Measurements from ENCODE around the gene HDAC9.
A peak's percentile ranks its signal among the peaks of the same experiment; 100 is the strongest.

The HDAC9 gene

DNA sequence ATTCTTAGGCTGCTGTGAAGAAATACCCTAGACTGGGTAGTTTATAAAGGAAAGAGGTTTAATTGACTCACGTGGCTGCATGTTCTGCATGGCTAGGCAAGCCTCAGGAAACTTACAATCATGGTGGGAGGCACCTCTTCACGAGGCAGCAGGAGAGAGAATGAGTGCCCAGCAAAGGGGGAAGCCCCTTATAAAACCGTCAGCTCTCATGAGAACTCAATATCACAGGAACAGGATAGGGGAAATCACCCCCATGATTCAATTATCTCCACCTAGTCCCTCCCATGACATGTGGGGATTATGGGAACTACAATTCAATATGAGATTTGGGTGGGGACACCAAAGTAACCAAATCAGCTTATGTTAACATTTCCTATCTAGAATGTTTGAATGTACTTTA, 362.7 kb downstream of the HDAC9 start:
- DNase-seq: no peak

DNA sequence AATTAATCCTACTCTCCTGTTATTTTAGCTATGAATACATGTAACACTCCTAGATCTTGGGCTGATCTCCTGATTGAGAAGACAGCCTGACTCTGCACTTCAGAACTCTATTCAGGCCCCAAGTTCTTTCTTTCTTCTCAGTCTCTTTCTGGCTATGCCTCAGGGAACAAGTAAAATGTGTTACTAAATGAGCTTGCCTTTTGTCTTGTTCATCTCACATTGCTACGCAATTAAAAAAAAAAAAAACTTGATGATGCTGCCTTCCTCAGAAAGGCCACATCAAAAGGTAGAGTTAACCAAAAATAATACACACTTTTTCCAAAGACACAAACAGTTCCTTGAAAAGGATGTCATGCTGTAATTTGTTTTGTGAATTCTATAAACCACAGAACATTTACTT, 363.8 kb downstream of the HDAC9 start:
- no peak for DNase-seq

DNA sequence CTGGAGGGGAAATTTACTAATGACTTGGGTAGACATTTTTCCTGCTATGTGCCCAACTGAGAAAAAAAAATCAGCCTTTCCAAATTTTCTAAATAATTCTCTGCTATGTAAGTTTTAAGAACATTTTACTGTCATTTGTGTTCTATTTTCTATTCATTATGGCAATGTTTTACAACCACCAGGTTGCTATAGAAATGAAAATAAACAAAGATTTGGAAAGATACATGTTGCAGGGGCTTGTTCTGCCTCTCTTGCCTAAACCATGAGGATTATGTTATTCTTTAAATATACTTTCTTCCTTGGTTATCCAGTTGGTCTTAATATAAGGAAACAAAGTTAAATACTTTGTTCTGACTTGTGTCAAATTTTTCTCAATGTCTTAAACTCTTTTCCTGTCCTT, 364.7 kb downstream of the HDAC9 start:
- DNase-seq: no peak

DNA sequence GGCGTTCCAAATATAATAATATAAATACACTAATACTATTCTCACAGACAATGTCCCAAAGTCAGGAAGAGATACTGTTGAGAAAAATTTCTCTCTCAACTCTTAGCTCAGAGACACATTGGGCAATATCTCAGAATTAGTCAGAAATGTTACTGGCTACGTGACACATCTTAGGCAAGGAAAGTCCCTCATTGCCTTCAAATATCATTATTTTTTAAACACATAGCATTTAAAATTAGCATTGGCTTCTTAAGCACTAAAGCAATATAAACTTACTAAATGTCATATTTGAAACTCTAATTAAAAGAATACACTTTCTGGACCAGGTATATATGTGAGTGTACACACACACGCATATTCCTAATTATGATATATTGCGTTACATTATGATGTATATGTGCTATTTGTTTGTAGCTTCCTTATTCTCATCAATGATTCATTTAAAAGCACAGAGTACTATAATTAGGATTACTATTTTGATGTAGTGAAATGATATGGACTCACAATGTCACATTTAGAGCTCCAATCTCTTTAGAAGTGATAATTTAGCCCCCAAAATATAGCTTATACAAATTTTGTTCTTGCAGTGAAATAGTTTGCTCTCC, 366.1 kb downstream of the HDAC9 start:
- no peak for DNase-seq

DNA sequence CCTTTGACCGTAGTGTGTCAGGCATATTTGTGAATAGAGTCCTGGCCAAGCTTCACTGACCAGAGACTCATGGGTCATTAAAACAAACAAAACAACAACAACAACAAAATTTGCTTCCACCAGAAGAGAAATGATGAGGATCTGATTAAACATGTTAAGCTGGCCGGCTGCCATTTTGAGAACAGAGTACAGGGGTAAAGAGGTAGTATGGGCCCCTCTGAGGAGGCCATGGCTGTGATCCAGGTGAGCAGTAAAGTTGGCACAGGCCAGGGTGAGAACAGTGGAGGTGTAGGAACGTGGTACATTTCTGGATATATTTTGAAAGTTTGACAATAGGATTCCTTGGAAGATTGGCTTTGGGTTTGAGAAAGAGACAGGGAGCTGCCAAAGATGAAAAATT, 369.4 kb downstream of the HDAC9 start:
- no peak for DNase-seq

DNA sequence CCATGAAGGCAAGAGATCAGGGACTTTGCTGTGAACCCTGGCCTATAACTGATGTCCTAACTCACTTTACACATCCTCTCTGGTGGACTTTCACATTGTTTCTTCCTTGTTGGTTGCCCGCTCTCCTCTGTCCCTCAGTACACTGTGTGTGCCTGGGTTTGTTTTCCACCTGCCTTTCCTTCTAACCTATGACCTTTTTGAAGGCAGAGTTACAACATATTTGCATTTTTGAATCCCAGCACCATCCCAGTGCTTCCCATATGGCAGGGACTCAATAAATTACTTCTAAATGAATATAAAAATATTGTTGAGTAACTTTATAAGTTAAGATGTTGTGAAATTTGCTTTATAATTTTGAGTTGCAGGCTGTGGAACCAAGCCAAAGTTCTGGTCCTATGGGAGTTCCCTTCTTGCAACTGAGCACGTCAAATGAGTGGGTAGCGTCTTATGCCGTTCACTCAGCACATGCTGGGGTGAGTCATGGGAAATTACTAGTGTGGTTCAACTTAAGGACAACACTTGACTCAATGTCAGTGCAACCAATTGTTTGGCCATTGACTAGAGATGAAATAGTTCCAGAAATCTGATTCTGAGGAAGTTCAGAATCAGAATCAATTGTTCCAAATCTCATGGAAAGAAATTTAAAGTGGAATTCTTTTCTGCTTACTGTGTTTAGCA, 370.9 kb downstream of the HDAC9 start:
- DNase-seq: peak; percentile 74

DNA sequence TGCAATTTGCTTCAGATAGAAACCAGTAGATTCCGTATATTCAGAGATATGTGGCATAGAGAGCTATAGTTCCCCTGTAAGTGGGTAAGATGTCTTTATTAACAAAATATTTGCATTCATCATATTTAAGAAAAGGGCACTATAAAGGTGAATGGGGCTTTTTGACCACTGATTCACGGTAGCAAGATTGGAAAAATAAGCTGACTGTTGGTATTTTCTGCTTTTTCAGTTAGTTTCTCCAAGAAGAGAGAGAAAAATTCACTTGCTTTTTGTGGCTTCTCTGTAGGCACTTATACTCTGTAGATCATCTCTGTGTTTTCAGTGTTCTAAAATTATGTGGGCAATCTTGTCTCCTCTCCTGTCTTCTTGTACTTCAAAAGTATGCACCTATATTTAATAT, 376.8 kb downstream of the HDAC9 start:
- no peak for DNase-seq

DNA sequence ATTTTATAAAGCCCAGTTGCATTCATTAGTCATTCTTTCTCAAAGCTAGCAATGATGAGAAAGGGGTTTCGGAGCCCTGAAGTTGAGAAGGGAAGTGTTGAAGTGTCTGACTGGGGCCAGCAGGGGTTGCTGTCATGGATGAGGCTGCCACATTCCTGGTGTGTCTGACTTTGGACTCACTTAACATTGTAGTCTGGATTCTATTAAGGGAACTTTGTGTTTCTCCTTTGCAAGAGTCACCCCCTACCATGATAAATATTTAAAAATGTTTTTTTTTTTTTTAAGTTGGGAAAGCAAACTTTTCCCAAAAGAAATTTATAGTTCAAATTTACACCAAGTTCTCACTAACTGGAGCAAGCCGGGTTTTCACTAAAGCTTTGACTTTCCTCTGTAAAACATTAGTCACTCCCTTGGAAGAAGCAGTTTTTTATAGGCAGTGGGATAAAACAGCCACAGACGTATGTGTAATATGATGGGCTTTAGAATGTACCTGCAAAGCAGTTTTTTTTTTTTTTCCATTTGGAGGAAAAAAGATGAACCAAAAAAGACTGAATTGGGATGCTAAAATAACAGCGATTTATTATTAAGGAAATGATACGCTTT, 378.3 kb downstream of the HDAC9 start:
- DNase-seq: no peak

DNA sequence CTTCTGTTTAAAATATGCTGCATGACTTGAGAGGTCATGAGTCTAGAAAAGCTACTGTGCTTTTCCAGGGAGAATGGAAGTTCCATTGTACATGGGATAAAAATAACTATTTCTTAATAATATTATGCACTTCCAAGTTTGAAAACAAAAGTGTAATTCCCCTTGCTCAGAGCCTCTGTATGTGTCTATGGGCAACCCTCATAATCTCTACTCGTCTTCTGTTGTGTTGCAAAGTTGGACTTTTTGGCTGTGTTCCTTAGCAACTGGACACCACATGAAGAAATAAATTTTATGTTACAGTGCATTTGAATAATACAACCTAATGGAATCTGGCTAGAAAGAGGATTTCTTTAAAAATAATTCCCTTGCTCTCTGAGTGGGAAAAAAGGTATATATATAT, 379.3 kb downstream of the HDAC9 start:
- no peak for DNase-seq

DNA sequence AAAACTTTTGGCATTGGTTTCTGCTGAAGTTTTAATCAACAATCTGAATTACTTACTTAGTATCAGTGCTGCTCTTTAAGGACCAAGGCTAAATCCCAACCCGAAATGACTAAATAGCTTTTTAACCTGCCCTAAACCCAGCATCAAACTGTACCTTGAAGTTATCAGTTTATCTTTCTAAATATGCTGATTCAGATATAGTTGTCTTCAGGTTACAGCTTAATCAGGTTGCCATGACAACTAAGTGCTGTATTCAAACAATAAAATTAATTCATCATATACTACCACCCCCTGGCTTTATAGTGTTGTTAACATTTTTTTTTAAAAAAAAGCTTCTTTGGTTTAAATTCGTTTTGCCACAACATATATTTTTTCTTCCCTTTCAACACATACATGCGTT, 382.3 kb downstream of the HDAC9 start:
- DNase-seq: no peak

DNA sequence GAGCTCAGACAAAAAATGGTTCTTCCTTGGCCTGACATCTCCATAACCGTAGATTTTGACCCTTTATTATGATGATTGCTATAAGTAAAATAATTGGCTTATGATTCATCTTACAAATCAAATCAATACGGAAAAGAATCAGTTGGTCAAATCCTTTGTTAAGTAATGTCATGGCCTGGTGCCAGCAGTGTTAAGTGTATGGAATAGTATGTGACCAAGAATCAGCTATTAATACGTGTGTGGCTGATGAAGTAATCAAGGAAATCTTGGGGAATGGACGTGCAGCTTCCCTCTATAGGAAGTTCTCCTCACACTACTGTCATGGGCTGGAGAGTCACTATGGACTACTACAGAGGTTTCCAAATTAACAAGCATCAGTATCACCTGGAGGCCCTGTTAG, 391.3 kb downstream of the HDAC9 start:
- no peak for DNase-seq

DNA sequence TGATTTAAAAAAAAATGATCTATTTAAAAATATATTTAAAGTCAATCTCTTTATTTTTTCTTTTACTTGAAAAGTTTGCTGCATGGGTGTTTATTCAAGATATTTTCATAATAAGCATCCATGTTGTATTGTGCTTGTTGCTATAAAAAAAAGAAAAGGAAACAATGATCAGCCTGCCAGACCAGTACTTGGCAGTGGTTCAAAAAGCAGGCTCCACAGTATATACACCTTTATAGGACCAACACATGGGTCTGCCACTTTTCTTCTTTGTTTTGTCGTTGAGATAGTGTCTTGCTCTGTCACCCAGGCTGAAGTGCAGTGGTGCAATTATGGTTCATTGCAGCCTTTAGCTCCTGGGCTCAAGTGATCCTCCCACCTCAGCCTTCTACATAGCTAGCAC, 393.9 kb downstream of the HDAC9 start:
- DNase-seq: no peak

DNA sequence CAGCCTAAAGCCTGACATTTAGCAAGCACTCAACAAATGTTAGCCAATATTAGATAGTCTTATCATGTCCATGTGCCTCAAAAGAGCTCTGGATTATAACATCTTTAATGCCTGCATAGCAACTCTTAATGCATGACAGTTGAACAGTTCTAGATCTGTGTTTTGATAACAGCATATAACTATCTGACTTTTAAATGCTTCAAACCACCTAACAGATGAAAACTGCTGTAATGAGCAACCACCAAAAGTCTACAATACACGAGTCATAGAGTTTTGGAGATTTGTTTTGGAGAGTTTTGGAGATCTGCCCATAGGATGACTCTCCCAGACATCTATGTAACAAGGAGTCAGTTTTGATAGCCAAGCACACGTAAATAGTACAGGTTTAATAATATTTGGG, 394.6 kb downstream of the HDAC9 start:
- DNase-seq: no peak

DNA sequence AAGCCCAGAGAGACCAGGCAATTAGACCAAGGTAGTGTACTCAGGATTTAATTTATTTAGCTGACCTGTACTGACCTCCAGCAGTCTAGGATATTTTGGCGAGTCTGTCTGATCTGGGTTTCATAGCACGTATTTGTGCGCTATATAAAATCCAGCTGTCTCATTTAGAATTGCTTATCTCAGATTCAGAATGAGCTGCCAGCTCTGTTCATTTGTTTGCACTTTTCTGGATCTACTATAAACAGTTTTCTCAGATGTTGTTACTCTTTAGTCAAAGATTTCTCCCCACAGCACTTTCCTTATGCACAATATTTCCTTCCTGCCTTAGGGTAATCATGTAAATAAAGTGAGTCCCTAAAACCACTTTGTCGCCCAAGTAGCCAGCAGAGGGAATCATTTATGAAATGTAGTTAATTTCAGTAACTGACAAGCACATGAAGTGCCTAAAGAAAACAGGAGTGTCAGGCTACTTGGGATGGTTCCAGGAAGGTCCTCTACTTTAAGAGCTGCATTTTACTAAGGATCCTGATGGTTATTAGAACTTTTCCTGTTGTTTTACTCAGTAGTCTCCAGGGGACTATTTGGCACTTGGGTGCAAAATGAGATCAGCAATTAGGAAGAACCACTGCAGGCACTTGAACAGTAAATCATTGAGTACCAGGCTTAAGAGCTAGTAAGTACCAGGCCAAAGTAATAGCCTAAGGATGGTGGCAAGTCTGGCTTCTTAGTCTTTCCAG, 395.5 kb downstream of the HDAC9 start:
- DNase-seq: no peak

DNA sequence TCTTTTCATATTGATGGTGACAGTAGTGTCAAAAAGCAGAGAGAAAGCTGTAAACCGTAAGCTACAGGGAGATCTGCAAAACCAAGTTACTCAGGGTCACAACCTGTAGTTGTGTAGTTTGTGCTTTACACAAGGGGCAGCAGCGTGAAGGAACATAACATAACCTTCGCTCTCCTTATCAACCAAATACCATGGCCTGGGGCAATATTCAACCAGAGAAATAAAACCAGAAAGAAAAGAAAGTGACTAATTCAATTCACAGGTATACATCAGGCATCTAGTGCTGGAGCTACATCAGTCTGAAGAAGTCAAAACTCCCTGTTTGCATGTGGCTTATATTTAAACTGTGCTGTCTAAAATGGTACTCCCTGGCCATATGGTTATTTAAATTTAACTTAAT, 397.6 kb downstream of the HDAC9 start:
- no peak for DNase-seq

DNA sequence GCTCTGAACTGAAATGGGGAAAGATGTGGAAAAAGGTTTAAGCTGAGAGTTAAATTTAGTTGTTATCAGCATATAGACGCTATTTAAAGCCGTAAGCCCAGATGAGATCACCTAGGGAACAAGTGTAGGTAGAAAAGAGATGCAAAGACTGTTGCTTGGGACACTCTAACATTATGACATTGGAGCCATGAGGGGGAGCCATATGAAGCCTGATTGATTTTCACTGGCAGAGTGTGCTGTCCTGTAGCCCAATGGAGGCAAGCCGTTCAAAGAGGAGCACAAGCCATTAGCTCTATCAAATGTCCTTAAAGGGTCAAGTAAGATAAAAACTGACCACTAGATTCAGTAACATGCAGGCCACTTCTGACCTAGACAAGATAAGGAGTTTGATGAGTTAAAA, 398.6 kb downstream of the HDAC9 start:
- DNase-seq: no peak

DNA sequence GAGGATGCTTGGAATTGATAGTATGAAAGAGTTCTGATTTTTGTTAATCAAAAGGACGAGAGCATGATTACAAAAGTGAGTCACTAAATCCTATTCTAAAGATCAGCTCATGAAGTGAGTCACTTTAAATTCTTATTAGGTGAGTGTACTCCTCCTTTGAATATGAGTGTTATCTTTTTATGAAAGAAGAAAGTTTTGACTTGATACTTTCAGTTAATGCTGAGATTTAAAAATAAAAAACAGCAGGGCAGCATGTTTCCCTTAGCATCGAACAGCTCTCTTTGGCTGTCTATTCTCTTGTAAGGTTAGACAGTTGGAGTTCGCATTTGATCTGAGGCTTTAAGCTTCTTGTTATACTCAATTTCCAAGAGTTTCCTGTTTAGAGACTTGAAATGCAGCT, 399.9 kb downstream of the HDAC9 start:
- DNase-seq: peak; percentile 83

DNA sequence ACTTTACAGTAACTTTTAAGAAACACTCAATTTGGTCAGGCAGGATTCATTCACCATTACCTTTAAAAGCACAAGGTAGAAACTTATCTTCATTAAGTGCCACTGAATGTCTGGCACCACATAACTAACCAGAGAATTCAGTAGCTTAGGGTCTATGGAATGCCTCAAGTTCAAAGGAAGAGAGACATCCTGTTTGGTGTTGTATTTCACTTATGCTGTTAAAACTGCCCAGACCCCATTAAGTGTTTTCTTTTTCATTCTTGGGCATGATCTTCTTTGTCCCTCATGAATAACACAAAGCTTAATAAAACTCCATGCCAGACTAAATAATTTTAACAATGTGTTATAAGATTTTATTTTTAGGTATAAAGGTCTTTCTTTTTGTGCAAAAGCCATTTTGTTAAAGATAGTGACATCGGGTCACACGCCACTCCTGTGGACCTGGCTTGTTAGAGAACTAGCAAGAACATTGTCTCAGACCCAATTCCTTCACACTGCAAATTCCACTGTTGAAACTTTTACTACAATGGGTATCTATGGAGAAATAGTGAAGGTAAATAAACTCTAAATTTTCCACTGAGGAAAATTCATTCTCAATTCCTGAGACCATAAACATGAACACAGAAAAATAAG, 400.9 kb downstream of the HDAC9 start:
- peak; percentile 5 for DNase-seq

DNA sequence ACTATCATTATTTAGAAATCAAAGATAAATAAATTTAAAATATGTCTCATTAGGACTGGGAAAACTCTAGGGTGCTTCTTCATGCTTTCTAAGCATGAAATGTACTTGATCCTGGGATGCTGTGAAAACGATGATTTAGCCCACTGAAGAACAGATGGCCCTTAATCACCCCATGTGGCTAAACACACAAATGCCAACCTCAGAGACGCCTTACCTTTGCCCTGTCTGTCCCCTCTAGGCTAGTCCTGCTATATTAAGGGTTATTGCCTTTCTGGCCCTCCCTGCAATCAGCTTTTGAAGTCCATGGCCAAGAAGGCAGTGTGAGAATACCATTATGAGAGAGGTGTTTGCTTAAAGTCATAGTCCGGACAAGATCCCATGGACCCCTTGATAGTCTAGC, 404.7 kb downstream of the HDAC9 start:
- no peak for DNase-seq

DNA sequence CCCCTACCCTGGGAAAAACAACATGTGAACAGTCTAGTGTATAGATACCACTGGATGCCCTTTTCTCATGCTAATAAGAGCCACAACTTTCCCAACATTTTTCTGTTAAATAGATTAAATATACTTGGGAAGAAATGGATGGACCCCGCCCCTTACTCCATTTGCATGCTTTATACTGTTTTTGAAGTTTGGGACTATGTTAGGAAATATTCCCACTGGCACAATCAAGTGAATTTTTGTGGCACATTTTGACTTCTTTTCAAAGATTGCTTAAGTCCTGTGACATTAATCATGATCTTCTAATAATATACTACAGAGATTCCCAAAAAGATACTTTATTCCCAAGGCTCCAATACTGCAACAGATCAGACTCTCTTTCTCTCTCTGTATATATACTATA, 405.3 kb downstream of the HDAC9 start:
- no peak for DNase-seq

DNA sequence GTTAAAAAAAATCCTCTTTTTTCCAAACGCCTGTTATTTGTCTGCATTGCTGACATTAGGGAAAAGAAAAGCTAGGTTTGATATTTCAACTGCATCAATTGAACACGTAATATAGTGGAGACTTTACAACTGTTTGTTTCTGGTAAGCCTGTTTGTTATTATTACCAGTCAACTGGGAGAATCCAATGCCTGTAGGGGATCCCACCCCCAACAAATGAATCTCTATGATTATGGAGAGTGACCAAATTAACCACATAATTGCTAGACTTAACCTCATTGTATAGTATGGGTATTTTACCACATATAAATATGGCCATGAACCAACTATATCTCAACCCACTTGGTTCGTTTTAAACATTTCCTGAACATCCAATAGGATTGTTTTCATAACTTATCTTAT, 405.8 kb downstream of the HDAC9 start:
- DNase-seq: no peak

DNA sequence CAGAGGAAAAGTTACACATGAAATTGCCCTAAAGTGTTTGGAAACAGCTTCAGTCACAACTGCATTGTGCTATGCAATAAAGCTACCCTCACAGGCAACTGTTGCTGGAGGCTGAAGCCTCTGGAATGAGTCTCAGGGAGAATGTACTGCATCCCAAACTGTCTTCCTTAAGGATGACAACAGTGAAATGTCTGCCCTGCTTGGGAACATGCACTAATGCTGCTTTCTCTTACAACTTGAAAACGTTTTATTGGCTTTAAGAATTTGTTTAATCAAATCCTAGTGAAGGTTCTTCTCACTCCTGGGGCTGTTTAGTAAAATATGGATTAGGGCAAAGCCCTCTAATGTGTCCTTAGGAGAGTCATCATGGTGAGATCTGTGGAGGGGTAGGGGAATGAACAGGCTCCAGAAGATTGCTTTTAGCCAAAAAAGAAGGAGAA, 406.5 kb downstream of the HDAC9 start:
- DNase-seq: no peak

DNA sequence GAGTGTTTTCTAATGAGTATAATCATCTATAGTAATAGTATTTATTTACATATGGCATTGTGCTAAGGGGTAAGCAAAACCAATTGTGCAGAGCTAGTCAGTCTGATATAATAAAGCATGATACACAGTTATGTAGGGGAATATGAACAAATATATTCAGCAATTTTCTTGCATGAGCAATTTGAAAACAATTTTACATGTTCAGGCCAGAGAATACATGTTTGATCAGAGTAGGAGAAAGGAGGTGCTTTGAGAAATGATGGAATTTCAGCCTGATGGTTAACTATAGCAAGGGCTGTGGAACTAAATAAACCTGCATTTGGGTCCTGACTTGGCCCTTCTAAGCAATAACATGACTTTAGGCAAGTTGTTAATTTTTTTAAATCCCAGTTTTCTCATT, 407.3 kb downstream of the HDAC9 start:
- no peak for DNase-seq

DNA sequence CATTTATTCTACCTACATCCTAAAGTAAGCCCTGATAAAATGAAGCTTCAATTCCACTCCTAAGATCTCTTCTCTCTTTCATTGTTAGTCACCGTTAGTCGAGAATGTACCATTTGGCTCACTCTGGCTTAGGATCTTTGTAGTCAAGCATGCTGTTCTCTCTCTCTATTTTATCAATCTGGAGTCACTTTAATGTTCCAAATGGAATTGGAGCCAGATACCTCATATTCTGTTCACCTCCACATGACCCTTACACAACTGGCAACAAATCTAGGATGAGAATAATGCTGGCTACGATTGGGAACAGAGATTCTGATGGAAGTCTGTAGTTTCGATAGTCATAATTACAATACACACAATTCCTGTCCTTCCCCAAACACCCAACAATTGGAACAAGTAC, 408.1 kb downstream of the HDAC9 start:
- no peak for DNase-seq

Data from kidney glomerular epithelial cell (primary cell).